Ovary (tissue), 3 donors: ENCODE results near the gene CMAS.

Source experiments
- CTCF ChIP-seq, 3 donors: fragments of 450-650 bp in 2 of 3; fragments of 200-600 bp in 1 of 3; IDR thresholded peaks; one replicate each; pipeline versions ENCODE4 v1.5.1 to v1.8.0; 2016 to 2022; ENCODE audit warnings: antibody characterized with exemption in 3 of 3, mild to moderate bottlenecking in 1 of 3
- POLR2A ChIP-seq: fragments of 450-650 bp; IDR thresholded peaks from one replicate; pipeline ENCODE4 v1.6.1; 2017; ENCODE audit warnings: antibody characterized with exemption, mild to moderate bottlenecking, moderate library complexity
- donor health status: DM: no; HTN: no; CAD: no.

- TF ChIP-seq POLR2A (no peak), CTCF (IDR thresholded peaks at IDR 0.05) (no peak)
Measured at GRCh38 chr12:22046968-22047390, 961 bp downstream of the CMAS start.
